ENCODE data around the gene RORC.

DNA sequence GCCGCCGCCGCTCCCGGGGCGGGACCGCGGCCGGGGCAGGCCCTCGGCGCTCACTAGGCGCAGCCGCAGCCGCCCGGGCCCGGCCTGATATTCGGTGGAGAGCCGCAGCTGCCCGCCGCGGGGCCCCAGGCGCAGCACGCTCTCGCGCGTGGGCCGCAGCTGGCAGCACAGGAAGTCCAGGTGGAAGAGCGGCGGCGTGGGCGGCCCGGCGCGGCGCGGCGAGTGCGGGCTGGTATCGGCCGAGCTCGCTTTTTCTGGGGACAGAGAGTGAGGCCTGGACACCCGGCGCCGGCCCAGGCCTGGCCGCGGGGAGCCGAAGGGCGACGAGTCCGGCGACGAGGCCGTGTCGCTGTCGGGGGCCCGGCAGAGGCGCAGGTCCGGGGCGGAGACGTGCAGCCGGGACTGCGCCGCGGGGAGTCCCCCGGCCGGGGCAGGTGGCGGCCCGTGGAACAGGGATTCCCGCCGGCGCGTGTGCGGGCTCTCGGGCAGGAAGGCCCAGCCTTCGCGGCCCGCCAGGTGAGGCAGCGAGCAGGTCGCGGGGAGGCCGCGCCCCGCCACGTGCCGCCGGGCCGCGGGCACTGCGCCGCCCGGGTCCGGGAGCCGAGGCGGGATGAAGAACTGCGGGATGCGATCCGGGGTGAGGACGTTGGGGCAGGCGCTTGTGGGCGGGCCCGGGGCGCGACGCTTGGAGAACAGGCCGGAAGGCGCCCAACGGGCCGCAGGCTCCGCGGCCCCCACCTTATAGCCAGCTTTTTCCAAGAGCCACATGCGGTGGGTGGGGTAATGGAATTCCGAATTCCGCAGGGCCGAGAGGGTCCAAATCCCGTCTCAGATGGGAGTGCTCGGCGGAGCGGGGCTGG is 6.8 kb upstream of the RORC start:
- TF ChIP-seq, protein P1, sequence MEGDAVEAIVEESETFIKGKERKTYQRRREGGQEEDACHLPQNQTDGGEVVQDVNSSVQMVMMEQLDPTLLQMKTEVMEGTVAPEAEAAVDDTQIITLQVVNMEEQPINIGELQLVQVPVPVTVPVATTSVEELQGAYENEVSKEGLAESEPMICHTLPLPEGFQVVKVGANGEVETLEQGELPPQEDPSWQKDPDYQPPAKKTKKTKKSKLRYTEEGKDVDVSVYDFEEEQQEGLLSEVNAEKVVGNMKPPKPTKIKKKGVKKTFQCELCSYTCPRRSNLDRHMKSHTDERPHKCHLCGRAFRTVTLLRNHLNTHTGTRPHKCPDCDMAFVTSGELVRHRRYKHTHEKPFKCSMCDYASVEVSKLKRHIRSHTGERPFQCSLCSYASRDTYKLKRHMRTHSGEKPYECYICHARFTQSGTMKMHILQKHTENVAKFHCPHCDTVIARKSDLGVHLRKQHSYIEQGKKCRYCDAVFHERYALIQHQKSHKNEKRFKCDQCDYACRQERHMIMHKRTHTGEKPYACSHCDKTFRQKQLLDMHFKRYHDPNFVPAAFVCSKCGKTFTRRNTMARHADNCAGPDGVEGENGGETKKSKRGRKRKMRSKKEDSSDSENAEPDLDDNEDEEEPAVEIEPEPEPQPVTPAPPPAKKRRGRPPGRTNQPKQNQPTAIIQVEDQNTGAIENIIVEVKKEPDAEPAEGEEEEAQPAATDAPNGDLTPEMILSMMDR (IDR thresholded peaks at IDR 0.05): no peak
- peak in 1 of 2 donors; percentile 5 for TF ChIP-seq POLR2A (IDR thresholded peaks at IDR 0.05)
